ENCODE results near the gene MTG2.

MTG2 gene

DNA sequence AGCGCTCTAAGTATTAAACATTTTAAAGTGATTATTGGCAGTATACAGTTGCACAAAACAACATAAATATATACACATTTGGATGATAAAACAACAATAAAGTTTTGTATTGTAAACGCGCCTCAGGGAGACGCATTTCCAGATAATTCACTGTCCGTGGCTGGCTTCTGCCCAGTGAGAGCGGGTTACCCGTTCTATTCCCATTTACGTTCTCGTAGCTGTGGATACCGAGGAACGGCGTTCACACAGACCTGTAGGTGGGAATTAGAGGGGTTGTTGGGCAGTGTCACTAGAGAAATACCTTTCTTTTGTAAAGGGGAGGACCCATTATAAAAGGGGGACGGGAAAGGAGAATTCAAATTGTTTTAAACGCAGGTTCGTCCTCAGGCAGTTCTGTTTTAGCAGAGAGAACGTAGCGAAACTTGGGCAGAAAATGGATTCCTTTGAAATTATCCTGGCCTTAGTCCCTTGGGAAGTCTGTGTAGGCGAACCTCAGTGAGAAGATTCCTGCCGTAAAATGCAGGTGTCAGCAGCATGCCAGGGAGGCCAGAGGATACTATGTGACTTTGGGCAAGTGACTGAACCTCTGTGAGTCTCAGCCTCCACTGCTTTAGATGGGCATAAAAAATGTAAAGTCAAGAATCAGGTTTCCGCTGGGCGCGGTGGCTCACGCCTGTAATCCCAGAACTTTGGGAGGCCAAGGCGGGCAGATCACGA, 756 bp downstream of the MTG2 start:
- no peak for DNase-seq (ENCODE audit: low read depth in 2 of 2)

GRCh38 chr20:62186096-62186426, 3.2 kb downstream of the MTG2 start:
- DNase-seq (ENCODE audit: low read depth in 2 of 2): no peak

- DNase-seq (ENCODE audit: low read depth in 2 of 2): no peak
These were observed 4.3 kb downstream of the MTG2 start for GRCh38 chr20:62186887-62187866.

- DNase-seq (ENCODE audit: low read depth in 2 of 2): no peak
These were observed 8.0 kb downstream of the MTG2 start for GRCh38 chr20:62190639-62191411.

GRCh38 chr20:62191781-62192559, 9.1 kb downstream of the MTG2 start:
- no peak for DNase-seq (ENCODE audit: low read depth in 2 of 2)

DNA sequence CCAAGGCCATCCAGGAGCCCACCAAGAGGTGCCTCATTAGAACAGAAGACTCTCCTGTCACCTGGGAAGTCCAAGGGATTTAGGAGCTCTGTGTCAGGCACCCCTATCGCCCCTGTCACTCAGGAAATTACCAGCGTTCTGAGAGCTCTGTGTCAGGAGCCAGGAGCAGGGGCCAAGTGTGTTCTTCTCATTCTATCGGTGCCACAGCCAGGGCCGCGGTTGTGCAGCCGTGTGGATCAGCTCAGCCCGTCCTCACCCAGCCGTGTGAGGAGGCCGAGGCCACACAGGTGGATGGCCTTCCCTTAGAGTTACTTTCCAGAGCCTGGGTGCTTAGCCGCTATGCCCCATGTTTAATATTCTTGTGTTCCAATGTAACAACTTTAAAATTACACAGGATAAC, 9.8 kb downstream of the MTG2 start:
- no peak for DNase-seq (ENCODE audit: low read depth in 2 of 2)

DNA sequence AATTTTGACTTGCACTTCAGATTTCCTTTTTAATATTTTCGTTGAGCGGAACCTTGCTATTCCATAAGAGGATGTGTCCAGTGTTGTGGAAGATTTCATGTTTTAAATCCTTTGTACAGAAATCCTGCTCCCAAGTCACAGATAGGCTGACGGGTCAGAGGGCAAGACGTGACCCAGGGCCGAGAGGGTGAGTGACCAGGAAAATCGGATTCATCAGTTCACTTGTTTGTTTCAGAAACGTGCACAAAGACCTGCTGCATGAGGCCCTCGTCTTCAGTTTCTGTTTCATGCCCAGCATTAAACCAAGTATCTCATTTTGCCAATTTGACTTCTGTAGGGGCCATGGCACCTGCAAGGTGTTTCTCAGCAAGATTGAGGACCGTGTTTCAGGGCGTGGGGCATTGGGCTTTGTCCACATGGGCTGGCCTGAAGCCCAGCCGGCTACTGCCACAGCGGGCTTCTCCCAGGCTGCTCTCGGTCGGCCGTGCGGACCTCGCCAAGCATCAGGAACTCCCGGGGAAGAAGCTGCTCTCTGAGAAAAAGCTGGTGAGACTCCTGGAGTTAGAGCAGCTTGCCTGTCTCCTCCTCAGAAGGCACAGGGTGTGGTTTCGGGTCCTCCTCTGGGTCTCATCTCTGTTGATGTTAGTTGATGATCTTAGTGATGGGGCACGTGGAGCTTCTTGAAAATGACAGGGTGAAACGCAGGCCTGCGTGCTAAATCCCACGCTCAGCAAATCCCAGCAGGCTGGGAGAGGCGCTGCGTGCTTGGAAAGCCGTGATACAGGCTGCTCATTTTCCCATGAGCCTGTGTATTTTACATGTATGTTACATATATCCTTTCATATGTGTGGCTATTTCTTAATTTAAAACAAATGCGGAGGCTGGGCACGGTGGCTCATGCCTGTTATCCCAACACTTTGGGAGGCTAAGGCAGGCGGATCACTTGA, 10.5 kb downstream of the MTG2 start:
- no peak for DNase-seq (ENCODE audit: low read depth in 2 of 2)

- no peak for DNase-seq (ENCODE audit: low read depth in 2 of 2)
These were observed 12.2 kb downstream of the MTG2 start for GRCh38 chr20:62195075-62195405.

DNA sequence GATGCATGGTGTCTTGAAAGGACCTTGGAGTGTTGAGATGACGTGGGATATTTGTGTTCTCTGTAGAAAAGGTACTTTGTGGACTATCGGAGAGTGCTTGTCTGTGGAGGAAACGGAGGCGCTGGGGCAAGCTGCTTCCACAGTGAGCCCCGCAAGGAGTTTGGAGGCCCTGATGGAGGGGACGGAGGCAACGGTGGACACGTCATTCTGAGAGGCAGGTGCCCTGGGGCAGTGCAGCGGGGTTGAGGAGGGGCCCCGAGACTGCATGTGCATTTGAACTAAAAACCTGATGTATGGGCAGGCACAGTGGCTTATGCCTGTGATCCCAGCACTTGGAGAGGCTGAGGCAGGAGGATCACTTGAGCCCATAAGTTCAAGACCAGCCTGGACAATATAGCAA, 12.9 kb downstream of the MTG2 start:
- DNase-seq (ENCODE audit: low read depth in 2 of 2): no peak

DNA sequence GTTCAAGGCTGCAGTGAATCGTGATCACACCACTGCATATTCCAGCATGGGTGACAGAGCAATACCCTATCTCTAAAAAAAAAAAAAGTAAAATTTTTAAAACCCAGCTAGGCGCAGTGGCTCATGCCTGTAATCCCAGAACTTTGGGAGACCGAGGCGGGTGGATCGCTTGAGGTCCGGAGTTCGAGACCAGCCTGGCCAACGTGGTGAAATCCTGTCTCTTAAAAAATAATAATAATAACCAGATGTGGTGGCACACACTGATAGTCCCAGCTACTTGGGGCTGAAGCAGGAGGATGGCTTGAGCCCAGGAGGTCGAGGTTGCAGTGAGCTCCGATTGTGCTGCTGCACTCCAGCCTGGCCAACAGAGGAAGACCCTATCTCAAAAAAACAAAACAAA, 13.5 kb downstream of the MTG2 start:
- no peak for DNase-seq (ENCODE audit: low read depth in 2 of 2)

DNA sequence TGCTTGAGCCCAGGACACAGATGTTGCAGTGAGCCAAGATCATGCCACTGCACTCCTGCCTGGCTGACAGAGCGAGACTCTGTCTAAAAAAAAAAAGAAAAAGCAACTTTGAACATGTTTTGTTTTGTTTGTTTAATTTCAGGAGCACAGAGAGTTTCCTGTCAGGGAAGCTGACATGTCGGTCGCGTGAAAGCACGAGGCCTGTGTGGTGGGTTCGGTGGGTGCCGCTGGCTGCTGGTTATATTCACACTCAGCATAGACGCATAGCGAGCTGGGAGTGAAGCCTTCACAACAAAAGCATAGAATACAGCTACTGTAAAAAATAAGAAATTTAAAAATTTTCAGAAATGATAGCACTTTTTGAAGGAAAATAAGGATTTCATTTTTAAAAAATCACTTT, 14.5 kb downstream of the MTG2 start:
- no peak for DNase-seq (ENCODE audit: low read depth in 2 of 2)

DNA sequence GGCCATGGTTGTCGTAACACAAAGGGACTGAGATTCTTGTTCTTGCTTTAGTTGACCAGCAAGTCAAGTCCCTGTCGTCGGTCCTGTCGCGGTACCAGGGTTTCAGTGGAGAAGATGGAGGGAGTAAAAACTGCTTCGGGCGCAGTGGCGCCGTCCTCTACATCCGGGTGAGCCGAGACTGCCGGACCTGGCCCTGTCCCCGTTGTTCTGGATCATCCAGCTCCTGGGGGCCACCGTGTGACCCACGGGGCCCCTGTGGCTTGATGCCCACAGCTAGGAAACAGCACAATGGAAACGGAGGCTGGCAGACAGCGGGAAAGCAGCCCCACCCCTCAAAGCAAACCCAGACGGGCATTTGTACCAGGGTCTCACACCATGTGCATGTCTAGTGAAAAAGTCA, 15.0 kb downstream of the MTG2 start:
- no peak for DNase-seq (ENCODE audit: low read depth in 2 of 2)

DNA sequence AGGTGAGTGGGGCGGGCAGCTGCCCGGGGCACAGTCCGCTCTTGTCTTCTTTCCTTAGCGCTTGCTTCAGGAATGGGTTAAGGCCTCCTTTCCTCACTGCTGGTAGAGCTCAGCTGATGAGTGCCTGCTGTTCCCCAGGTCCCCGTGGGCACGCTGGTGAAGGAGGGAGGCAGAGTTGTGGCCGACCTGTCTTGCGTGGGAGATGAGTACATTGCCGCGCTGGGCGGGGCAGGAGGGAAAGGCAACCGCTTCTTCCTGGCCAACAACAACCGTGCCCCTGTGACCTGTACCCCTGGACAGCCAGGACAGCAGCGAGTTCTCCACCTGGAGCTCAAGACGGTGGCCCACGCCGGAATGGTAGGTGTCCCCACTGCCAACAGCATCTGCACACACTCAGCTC, 15.7 kb downstream of the MTG2 start:
- no peak for DNase-seq (ENCODE audit: low read depth in 2 of 2)

DNA sequence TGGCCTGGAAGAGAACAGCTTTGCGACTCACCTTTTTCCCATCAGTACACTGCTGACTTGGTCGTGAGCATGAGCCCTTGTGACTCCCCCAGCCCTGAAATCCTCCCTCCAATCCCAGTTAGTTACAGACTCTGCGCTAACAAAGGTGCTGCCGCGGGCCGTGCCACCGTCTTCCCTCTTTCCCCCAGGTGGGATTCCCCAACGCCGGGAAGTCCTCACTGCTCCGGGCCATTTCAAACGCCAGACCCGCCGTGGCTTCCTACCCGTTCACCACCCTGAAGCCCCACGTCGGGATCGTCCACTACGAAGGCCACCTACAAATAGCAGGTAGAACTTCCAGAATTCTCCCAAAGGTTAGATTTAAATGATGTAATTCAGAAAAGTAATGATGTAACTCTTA, 16.1 kb downstream of the MTG2 start:
- DNase-seq (ENCODE audit: low read depth in 2 of 2): no peak

DNA sequence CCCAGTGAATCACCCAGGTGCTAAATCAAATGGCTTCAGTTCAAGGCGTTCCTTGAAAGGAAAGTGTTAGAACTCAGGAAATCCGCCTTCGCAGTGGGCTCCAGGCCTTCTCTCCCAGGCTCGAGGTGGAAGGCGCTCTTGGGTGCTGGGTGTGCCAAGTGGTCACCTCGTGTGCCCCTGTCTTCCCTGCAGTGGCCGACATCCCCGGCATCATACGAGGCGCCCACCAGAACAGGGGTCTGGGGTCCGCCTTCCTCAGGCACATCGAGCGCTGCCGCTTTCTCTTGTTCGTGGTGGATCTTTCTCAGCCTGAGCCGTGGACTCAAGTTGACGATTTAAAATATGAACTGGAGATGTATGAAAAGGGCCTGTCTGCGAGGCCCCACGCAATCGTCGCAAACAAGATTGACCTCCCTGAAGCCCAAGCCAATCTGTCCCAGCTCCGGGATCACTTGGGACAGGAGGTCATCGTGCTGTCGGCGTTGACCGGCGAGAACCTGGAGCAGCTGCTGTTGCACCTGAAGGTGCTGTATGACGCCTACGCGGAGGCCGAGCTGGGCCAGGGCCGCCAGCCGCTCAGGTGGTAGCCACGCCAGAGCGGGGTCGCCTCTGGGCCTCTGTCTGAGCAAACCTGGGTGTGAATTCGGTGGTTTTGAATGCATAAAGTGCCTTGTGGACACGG, 17.8 kb downstream of the MTG2 start:
- no peak for DNase-seq (ENCODE audit: low read depth in 2 of 2)

DNA sequence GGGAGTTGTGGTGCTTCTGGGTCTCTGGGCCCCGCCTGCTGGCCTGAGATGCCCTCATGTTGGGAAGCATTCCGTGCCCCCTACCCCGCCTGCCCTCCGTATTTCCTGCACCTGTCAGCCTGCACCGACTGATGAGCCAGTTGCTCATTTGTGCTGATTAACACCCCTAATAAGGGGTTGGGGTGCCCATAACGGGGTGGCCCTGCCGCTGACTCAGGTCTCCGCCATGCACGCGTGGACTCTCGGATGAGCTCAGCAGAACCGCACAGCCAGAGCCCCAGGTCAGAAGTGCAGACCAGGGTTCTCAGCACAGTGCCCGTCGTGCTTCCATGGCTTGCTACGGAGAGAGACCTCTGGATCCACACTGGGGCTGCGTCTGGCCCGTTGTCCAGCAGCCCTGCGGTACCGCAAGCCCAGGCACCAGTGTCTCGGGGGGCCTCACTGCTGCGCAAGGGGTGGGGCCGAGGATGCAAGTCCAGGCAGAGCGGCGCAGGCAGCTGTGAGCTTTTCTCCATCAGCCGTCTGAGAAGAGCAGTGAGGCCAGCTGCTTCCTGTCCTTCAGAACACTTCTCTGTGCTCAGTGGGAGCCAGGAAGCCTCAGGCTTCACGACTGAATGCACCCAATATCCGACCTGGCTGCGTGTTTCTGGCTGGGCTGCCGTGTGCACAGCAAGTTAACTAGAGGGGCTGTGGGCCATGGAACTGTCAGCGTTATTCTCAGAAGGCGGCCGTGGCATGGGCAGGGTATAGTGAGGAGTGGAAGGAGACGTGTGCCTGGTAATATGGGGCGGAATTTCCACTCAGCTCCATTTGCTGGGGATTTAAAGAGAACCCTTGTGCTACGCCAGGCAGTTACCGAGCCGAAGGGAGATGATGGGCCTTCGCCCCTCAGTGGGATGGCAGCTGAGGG, 18.6 kb downstream of the MTG2 start:
- DNase-seq (ENCODE audit: low read depth in 2 of 2): no peak

GRCh38 chr20:62202083-62202395, 19.2 kb downstream of the MTG2 start:
- DNase-seq (ENCODE audit: low read depth in 2 of 2): no peak

DNA sequence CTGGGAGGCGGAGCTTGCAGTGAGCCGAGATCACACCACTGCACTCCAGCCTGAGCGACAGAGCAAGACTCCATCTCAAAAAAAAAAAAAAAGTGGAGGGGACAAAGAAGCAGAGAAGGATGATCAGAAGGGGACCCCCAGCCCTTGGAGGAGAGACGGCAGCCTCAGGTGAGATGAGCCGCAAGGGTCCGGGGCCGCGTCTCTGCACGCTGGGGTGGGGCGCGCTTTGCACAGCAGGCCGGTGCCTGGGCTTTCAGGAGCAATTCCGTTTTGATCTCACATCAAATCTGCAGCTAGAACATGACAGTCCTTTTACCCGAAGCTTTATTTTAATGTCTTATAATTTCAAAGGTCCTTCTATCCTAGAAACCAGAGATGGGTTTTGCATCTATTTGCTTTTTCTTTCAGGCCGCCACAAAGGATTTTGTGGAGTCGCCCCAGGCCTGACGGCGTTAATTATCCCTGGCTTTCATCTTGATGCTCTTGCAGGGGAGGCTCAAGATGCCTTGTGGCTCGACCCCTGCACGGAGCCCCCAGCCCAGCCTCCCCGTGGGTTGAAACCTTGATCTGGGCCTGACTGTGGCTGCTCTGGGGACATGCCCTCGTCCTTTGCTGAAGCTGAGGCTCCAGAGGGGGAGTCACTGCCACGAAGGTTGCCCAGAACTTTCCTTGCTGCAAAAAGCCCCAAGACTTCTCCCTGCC, 20.0 kb downstream of the MTG2 start:
- no peak for DNase-seq (ENCODE audit: low read depth in 2 of 2)

All from stimulated activated CD4-positive, alpha-beta T cell treated with anti-CD3 and anti-CD28 coated beads, Interleukin-1b, Interleukin-23, amount 100 ng/mL, for 1 hour (primary cell).